ENCODE measurements around the gene SCAMP4. TPM values are rescaled to one million over a fixed set of nuclear protein-coding genes. Genes with fewer than 3 reads are reported as not detected.
A peak's percentile ranks its signal among the peaks of the same experiment; 100 is the strongest.

The SCAMP4 gene
- total and polyA plus RNA-seq, 12 donors, result 13.5 to 192 (median 60.3) TPM

GRCh38 chr19:1888385-1888784, 16.8 kb upstream of the SCAMP4 start:
- Histone ChIP-seq H3K36me3 (replicated peaks in 1 of 2) (no peaks in the 10 kb centered on the region), H3K27ac (no peak overlapping the region), H3K9me3 (replicated peaks in 1 of 3) (no peaks in the 10 kb centered on the region), H3K4me3 (no peak overlapping the region), H3K27me3 (no peaks in the 10 kb centered on the region), H3K4me1 (replicated peaks in 1 of 2) (peaks cover 11 to 13% of the 10 kb centered on the region in 2 donors)
- intact Hi-C loops (cut with DNase I), result no loop called here
- no peak for DNase-seq
- WGBS, 4 donors, result 64 to 78% (median 72%) methylated on average over 5 of the region's 5 CpGs
- TF ChIP-seq POLR2A (IDR thresholded peaks at IDR 0.05) (no peak), CTCF (IDR thresholded peaks at IDR 0.05) (no peak)

DNA sequence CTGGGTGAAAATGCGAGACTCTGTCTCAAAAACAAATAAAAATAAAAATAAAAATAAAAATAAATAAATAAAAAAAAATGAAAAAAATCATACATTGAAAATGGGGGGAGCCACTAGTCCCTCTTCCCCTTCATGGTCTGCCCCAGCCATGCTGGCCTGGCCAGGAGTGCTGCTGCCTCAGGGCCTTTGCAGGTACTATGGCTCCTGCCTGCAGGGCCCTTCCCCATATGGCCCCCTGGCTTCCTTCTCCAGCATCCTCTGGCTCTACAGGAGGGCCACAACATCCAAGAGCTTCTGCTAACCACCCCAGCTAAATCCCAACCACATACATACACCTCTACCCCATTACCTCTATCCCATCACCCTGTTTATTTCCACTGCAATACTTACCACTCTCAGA, 15.3 kb upstream of the SCAMP4 start:
- intact Hi-C loops (cut with DNase I), result no loop called here
- TF ChIP-seq CTCF (IDR thresholded peaks at IDR 0.05) (no peak), POLR2A (IDR thresholded peaks at IDR 0.05) (no peak)
- no peaks in the 10 kb centered on the region for H3K36me3 ChIP-seq (replicated peaks in 1 of 2)
- H3K4me1 ChIP-seq (replicated peaks in 1 of 2), result no peaks in the 10 kb centered on the region
- H3K27me3 ChIP-seq, result no peaks in the 10 kb centered on the region
- no peak overlapping the region for H3K27ac ChIP-seq
- 89 to 100% (median 93%) methylated on average over 1 of the region's 1 CpG for WGBS, 4 donors
- H3K4me3 ChIP-seq, result no peak overlapping the region
- no peaks in the 10 kb centered on the region for H3K9me3 ChIP-seq (replicated peaks in 1 of 3)
- DNase-seq, result no peak

GRCh38 chr19:1893791-1894190, 11.4 kb upstream of the SCAMP4 start:
- Histone ChIP-seq H3K4me3 (no peak overlapping the region), H3K4me1 (replicated peaks in 1 of 2) (peaks cover 0 to 10% of the 10 kb centered on the region in 2 donors), H3K27ac (no peak overlapping the region), H3K27me3 (no peaks in the 10 kb centered on the region), H3K9me3 (replicated peaks in 1 of 3) (no peaks in the 10 kb centered on the region), H3K36me3 (replicated peaks in 1 of 2) (no peaks in the 10 kb centered on the region)
- WGBS, 4 donors, result 82 to 88% (median 87%) methylated on average over 17 of the region's 17 CpGs
- no peak for DNase-seq
- intact Hi-C loops (cut with DNase I), result no loop called here
- TF ChIP-seq CTCF (IDR thresholded peaks at IDR 0.05), result no peak
- TF ChIP-seq POLR2A (IDR thresholded peaks at IDR 0.05), result no peak

- intact Hi-C loops (cut with DNase I), result no loop called here
- peak in 1 of 7 donors; percentile 14 for DNase-seq
- Histone ChIP-seq H3K4me1 (replicated peaks in 1 of 2) (peaks cover 0 to 10% of the 10 kb centered on the region in 2 donors), H3K36me3 (replicated peaks in 1 of 2) (no peaks in the 10 kb centered on the region), H3K27ac (peak overlapping the region in 2 of 5 donors; percentile 8 to 34), H3K27me3 (no peaks in the 10 kb centered on the region), H3K4me3 (no peak overlapping the region), H3K9me3 (replicated peaks in 1 of 3) (no peaks in the 10 kb centered on the region)
- WGBS, 4 donors, result 73 to 88% (median 82%) methylated on average over 8 to 13 of the region's 13 CpGs
- TF ChIP-seq POLR2A (IDR thresholded peaks at IDR 0.05) (no peak), CTCF (IDR thresholded peaks at IDR 0.05) (no peak)
Measured at GRCh38 chr19:1896508-1896907, 8.7 kb upstream of the SCAMP4 start.

Data from adrenal gland (tissue), 12 donors.